ENCODE data around the gene FKRP.
"Not testable (repeated sequence)": the region's sequence is repeated elsewhere in the genome, so short reads cannot be mapped to it uniquely, and the experiment has no call there.

The FKRP gene

GRCh38 chr19:46776927-46777911 lies 31.4 kb downstream of the FKRP start:
- Histone ChIP-seq H3K9me3 (ENCODE audit: control insufficient read depth, low read length) (no peaks in the 10 kb centered on the region), H3K4me3 (ENCODE audit: extremely low read depth, insufficient read depth, low read length, poor library complexity, severe bottlenecking) (no peak overlapping the region), H3K4me1 (ENCODE audit: control insufficient read depth, insufficient read depth, low read length, poor library complexity, severe bottlenecking) (no peaks in the 10 kb centered on the region), H3K27ac (ENCODE audit: low read depth, low read length, severe bottlenecking) (no peak overlapping the region), H3K36me3 (ENCODE audit: control insufficient read depth, insufficient read depth, low read length) (peaks cover 78% of the 10 kb centered on the region)
- WGBS, 2 experiments (ENCODE audit: insufficient coverage in 2 of 2) = 99 to 100% methylated on average over 20 to 24 of the region's 33 CpGs

GRCh38 chr19:46777956-46778645 lies 32.2 kb downstream of the FKRP start:
- H3K36me3 ChIP-seq (ENCODE audit: control insufficient read depth, insufficient read depth, low read length) = peaks cover 87% of the 10 kb centered on the region
- not testable (repeated sequence) for H3K9me3 ChIP-seq (ENCODE audit: control insufficient read depth, low read length); H3K4me3 ChIP-seq (ENCODE audit: extremely low read depth, insufficient read depth, low read length, poor library complexity, severe bottlenecking); H3K27ac ChIP-seq (ENCODE audit: low read depth, low read length, severe bottlenecking); H3K4me1 ChIP-seq (ENCODE audit: control insufficient read depth, insufficient read depth, low read length, poor library complexity, severe bottlenecking)
- 87 to 93% methylated on average over 5 to 7 of the region's 12 CpGs for WGBS, 2 experiments (ENCODE audit: insufficient coverage in 2 of 2)

DNA sequence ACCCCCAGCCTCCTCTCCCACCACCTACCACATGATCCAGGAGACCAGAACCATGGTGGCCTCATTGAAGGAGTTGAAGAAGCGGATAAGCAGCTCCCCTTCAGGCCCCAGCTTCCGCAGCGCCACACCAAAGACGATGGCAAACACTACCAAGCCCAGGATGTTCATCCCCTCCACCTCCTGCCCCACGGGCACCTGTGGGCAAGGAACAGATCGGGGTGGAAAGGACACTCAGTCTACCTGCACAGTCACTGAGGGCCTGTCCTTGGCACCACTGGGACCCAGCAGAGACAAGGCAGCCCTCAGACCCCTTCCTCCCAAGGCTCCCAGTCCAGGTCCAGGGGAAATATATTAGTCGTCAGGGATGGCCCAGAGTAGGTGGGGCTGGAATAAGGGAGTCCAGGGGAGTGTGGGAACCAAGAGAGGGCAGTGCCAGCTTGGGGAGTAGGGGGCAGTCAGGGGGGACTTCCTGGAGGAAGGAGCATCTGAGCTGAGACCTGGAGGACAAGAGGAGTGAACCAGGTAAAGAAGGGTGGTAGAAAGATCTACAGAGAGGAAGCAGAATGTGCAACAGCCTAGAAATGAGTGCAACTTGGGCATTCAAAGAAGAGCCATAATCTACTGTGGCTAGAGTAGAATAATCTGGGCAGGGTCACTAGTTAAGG lies 36.6 kb downstream of the FKRP start:
- WGBS, 2 experiments (ENCODE audit: insufficient coverage in 2 of 2) = 83 to 97% methylated on average over 5 to 6 of the region's 7 CpGs
- H3K4me3 ChIP-seq (ENCODE audit: extremely low read depth, insufficient read depth, low read length, poor library complexity, severe bottlenecking) = no peak overlapping the region
- no peaks in the 10 kb centered on the region for H3K9me3 ChIP-seq (ENCODE audit: control insufficient read depth, low read length)

DNA sequence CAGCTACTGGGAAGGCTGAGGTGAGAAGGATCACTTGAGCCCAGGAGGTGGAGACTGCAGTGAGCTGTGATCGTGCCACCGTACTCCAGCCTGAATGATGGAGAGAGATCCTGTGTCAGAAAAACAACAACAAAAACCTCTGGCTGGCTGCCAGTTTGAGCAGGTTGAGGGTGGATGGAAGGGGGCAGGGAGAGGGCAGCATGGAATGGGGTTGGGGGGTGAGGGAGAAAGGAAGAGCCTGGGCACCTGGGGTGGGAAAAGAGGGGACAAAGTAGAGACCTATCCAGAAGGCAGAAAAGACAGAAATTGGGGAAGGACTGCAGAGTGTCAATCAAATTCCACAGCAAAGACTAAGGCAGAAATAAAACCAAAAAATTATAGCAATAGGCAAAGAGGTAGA lies 37.8 kb downstream of the FKRP start:
- Histone ChIP-seq H3K9me3 (ENCODE audit: control insufficient read depth, low read length) (no peaks in the 10 kb centered on the region), H3K36me3 (ENCODE audit: control insufficient read depth, insufficient read depth, low read length) (peaks cover 59% of the 10 kb centered on the region), H3K4me3 (ENCODE audit: extremely low read depth, insufficient read depth, low read length, poor library complexity, severe bottlenecking) (peak overlapping the region; percentile 93), H3K4me1 (ENCODE audit: control insufficient read depth, insufficient read depth, low read length, poor library complexity, severe bottlenecking) (peaks cover 14% of the 10 kb centered on the region), H3K27ac (ENCODE audit: low read depth, low read length, severe bottlenecking) (peak overlapping the region; percentile 96)
- 94 to 100% methylated on average over 2 of the region's 2 CpGs for WGBS, 2 experiments (ENCODE audit: insufficient coverage in 2 of 2)

More for the DNA sequence above, 36.6 kb downstream of the FKRP start:
- H3K4me1 ChIP-seq (ENCODE audit: control insufficient read depth, insufficient read depth, low read length, poor library complexity, severe bottlenecking) = peaks cover 14% of the 10 kb centered on the region
- peaks cover 70% of the 10 kb centered on the region for H3K36me3 ChIP-seq (ENCODE audit: control insufficient read depth, insufficient read depth, low read length)
- no peak overlapping the region for H3K27ac ChIP-seq (ENCODE audit: low read depth, low read length, severe bottlenecking)

DNA sequence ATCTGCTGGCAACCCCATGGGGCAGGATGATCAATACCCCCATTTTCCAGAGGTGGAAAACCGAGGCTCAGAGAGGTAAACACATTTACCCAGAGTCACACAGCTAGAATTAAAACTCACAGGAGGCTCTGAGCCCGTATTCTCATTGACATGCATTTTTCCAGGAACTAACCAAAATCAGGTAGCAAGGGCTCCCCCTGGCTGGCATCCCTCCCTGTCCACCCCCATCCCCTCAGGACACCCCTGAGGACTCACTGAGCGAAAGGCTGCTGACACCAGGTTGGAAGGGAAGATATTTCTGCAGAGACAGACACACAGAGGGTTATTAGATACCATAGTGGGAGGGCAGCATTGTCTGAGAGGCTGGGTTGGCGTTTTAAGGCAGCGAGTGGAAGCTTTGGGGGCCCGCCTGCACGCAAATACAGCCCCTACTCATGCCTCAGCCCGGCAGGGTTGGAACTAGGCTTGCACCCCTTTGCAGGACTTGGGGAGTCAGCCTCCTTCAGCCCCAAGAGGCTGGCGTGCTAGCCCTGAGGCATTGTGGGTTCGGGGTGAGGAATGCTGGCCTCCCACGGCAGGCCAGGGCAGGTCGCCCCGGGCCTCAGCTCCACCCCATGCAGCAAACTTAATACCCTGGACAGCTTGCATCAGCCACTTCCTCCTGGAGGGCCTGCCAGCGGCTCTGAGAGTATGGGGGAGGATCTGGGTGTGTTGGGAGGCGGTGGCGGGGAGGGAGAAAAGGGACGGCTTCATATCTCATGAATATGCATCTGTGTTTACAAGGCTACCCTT lies 38.6 kb downstream of the FKRP start:
- 50 to 56% methylated on average over 9 to 11 of the region's 17 CpGs for WGBS, 2 experiments (ENCODE audit: insufficient coverage in 2 of 2)
- Histone ChIP-seq H3K27ac (ENCODE audit: low read depth, low read length, severe bottlenecking) (peak overlapping the region; percentile 96), H3K36me3 (ENCODE audit: control insufficient read depth, insufficient read depth, low read length) (peaks cover 51% of the 10 kb centered on the region)

GRCh38 chr19:46785054-46785979 lies 39.5 kb downstream of the FKRP start:
- peak overlapping the region; percentile 93 for H3K4me3 ChIP-seq (ENCODE audit: extremely low read depth, insufficient read depth, low read length, poor library complexity, severe bottlenecking)
- peak overlapping the region; percentile 96 for H3K27ac ChIP-seq (ENCODE audit: low read depth, low read length, severe bottlenecking)
- H3K36me3 ChIP-seq (ENCODE audit: control insufficient read depth, insufficient read depth, low read length) = peaks cover 44% of the 10 kb centered on the region
- no peaks in the 10 kb centered on the region for H3K9me3 ChIP-seq (ENCODE audit: control insufficient read depth, low read length)
- peaks cover 14% of the 10 kb centered on the region for H3K4me1 ChIP-seq (ENCODE audit: control insufficient read depth, insufficient read depth, low read length, poor library complexity, severe bottlenecking)
- 79 to 80% methylated on average over 17 of the region's 19 CpGs for WGBS, 2 experiments (ENCODE audit: insufficient coverage in 2 of 2)

More for the DNA sequence above, 38.6 kb downstream of the FKRP start:
- Histone ChIP-seq H3K4me1 (ENCODE audit: control insufficient read depth, insufficient read depth, low read length, poor library complexity, severe bottlenecking) (peaks cover 14% of the 10 kb centered on the region), H3K4me3 (ENCODE audit: extremely low read depth, insufficient read depth, low read length, poor library complexity, severe bottlenecking) (peak overlapping the region; percentile 93), H3K9me3 (ENCODE audit: control insufficient read depth, low read length) (no peaks in the 10 kb centered on the region)

GRCh38 chr19:46785980-46786235 lies 40.1 kb downstream of the FKRP start:
- peak overlapping the region; percentile 93 for H3K4me3 ChIP-seq (ENCODE audit: extremely low read depth, insufficient read depth, low read length, poor library complexity, severe bottlenecking)
- H3K9me3 ChIP-seq (ENCODE audit: control insufficient read depth, low read length) = no peaks in the 10 kb centered on the region
- H3K4me1 ChIP-seq (ENCODE audit: control insufficient read depth, insufficient read depth, low read length, poor library complexity, severe bottlenecking) = peaks cover 14% of the 10 kb centered on the region
- 50 to 57% methylated on average over 4 of the region's 4 CpGs for WGBS, 2 experiments (ENCODE audit: insufficient coverage in 2 of 2)
- peak overlapping the region; percentile 96 for H3K27ac ChIP-seq (ENCODE audit: low read depth, low read length, severe bottlenecking)
- H3K36me3 ChIP-seq (ENCODE audit: control insufficient read depth, insufficient read depth, low read length) = peaks cover 38% of the 10 kb centered on the region

GRCh38 chr19:46786236-46787039 lies 40.6 kb downstream of the FKRP start:
- Histone ChIP-seq H3K4me1 (ENCODE audit: control insufficient read depth, insufficient read depth, low read length, poor library complexity, severe bottlenecking) (peaks cover 14% of the 10 kb centered on the region), H3K4me3 (ENCODE audit: extremely low read depth, insufficient read depth, low read length, poor library complexity, severe bottlenecking) (peak overlapping the region; percentile 93), H3K27ac (ENCODE audit: low read depth, low read length, severe bottlenecking) (peak overlapping the region; percentile 96), H3K9me3 (ENCODE audit: control insufficient read depth, low read length) (no peaks in the 10 kb centered on the region), H3K36me3 (ENCODE audit: control insufficient read depth, insufficient read depth, low read length) (peaks cover 33% of the 10 kb centered on the region)
- 4% methylated on average over 15 to 16 of the region's 20 CpGs for WGBS, 2 experiments (ENCODE audit: insufficient coverage in 2 of 2)

- peak overlapping the region; percentile 93 for H3K4me3 ChIP-seq (ENCODE audit: extremely low read depth, insufficient read depth, low read length, poor library complexity, severe bottlenecking)
- peaks cover 14% of the 10 kb centered on the region for H3K4me1 ChIP-seq (ENCODE audit: control insufficient read depth, insufficient read depth, low read length, poor library complexity, severe bottlenecking)
- peak overlapping the region; percentile 96 for H3K27ac ChIP-seq (ENCODE audit: low read depth, low read length, severe bottlenecking)
- H3K36me3 ChIP-seq (ENCODE audit: control insufficient read depth, insufficient read depth, low read length) = peaks cover 28% of the 10 kb centered on the region
- WGBS, 2 experiments (ENCODE audit: insufficient coverage in 2 of 2) = 0% methylated on average over 2 to 4 of the region's 5 CpGs
- no peaks in the 10 kb centered on the region for H3K9me3 ChIP-seq (ENCODE audit: control insufficient read depth, low read length)
Observed at GRCh38 chr19:46787040-46787330, 41.1 kb downstream of the FKRP start.
